Measurements from ENCODE around the gene LAMA3.

DNA sequence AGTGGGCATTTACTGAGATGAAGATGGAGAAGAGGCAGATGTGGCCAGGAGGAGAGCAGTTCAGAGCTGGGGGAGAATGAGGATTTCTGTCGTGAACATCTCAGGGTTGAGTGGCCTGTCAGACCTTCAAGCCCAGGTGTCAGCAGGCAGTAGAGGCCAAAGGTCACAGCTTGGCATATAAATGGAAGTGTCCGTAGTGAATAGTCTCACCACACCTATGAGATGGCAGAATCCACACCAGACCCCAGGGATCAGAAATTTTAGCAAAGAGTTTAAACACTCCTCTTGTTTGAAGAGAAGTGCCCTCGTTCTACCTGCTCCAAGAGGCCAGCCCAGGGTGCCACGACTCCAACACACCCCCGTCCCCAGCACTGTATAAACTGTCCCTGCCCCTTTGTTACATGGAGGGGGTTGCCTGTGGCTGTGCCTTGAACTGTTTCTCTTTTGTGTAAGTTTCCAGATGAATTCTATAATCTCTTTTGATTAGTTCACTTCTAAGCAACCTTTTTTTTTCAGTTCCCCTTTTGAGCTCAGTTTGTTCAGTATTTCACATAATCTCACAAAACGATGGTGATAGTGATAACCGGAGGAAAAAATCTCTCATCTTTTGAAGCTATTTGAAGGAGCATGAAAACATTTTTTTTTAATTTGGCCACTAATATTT lies 256.3 kb downstream of the LAMA3 start:
- TF ChIP-seq, protein P1, sequence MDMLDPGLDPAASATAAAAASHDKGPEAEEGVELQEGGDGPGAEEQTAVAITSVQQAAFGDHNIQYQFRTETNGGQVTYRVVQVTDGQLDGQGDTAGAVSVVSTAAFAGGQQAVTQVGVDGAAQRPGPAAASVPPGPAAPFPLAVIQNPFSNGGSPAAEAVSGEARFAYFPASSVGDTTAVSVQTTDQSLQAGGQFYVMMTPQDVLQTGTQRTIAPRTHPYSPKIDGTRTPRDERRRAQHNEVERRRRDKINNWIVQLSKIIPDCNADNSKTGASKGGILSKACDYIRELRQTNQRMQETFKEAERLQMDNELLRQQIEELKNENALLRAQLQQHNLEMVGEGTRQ (IDR thresholded peaks at IDR 0.05; ENCODE audit: borderline replicate concordance, low read depth, low read length), result no peak
- TF ChIP-seq, protein P2, sequence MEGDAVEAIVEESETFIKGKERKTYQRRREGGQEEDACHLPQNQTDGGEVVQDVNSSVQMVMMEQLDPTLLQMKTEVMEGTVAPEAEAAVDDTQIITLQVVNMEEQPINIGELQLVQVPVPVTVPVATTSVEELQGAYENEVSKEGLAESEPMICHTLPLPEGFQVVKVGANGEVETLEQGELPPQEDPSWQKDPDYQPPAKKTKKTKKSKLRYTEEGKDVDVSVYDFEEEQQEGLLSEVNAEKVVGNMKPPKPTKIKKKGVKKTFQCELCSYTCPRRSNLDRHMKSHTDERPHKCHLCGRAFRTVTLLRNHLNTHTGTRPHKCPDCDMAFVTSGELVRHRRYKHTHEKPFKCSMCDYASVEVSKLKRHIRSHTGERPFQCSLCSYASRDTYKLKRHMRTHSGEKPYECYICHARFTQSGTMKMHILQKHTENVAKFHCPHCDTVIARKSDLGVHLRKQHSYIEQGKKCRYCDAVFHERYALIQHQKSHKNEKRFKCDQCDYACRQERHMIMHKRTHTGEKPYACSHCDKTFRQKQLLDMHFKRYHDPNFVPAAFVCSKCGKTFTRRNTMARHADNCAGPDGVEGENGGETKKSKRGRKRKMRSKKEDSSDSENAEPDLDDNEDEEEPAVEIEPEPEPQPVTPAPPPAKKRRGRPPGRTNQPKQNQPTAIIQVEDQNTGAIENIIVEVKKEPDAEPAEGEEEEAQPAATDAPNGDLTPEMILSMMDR (IDR thresholded peaks at IDR 0.05), result no peak
- TF ChIP-seq GATA2 (CRISPR knock-in tag; IDR thresholded peaks at IDR 0.05), result no peak
- TF ChIP-seq POLR2AphosphoS5 (IDR thresholded peaks at IDR 0.05; ENCODE audit: low read depth, low read length), result no peak
- TF ChIP-seq, protein P3, sequence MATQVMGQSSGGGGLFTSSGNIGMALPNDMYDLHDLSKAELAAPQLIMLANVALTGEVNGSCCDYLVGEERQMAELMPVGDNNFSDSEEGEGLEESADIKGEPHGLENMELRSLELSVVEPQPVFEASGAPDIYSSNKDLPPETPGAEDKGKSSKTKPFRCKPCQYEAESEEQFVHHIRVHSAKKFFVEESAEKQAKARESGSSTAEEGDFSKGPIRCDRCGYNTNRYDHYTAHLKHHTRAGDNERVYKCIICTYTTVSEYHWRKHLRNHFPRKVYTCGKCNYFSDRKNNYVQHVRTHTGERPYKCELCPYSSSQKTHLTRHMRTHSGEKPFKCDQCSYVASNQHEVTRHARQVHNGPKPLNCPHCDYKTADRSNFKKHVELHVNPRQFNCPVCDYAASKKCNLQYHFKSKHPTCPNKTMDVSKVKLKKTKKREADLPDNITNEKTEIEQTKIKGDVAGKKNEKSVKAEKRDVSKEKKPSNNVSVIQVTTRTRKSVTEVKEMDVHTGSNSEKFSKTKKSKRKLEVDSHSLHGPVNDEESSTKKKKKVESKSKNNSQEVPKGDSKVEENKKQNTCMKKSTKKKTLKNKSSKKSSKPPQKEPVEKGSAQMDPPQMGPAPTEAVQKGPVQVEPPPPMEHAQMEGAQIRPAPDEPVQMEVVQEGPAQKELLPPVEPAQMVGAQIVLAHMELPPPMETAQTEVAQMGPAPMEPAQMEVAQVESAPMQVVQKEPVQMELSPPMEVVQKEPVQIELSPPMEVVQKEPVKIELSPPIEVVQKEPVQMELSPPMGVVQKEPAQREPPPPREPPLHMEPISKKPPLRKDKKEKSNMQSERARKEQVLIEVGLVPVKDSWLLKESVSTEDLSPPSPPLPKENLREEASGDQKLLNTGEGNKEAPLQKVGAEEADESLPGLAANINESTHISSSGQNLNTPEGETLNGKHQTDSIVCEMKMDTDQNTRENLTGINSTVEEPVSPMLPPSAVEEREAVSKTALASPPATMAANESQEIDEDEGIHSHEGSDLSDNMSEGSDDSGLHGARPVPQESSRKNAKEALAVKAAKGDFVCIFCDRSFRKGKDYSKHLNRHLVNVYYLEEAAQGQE (IDR thresholded peaks at IDR 0.05; ENCODE audit: low read depth, low read length), result no peak
- TF ChIP-seq SIN3A (IDR thresholded peaks at IDR 0.05; ENCODE audit: borderline replicate concordance, low read depth, low read length), result no peak
- no peak for TF ChIP-seq RFX5 (IDR thresholded peaks at IDR 0.05; ENCODE audit: low read length)
- TF ChIP-seq RAD21 (IDR thresholded peaks at IDR 0.05; ENCODE audit: low read length), result no peak
- no peak for TF ChIP-seq MXI1 (IDR thresholded peaks at IDR 0.05; ENCODE audit: low read depth, low read length)

Data from SK-N-SH (cell line).